MCF 10A (cell line): ENCODE measurements around the gene MUC20. TPM values are rescaled to one million over a fixed set of nuclear protein-coding genes. Genes with fewer than 3 reads are reported as not detected.

Experiments
- BruUV-seq: library from RNA; stranded (reverse); fragments of 400-500 nt; replicated peaks from 2 replicates; lab custom pipeline; 2021; lab: Mats Ljungman, UMichigan
- CTCF ChIA-PET: fragments of 300-600 bp; sonication (Branson Sonifier 250); formaldehyde crosslinking; extraction: SDS; loops from one replicate; lab custom pipeline; 2021; ENCODE audit warnings: antibody characterized with exemption, inconsistent platforms; lab: Yijun Ruan, JAX
- POLR2A ChIA-PET: fragments of 300-600, 350-650 bp; sonication (Branson Sonifier 250); formaldehyde crosslinking; extraction: SDS; loops from one replicate; lab custom pipeline; 2020; ENCODE audit warnings: antibody characterized with exemption, inconsistent platforms; lab: Yijun Ruan, JAX
- DNase-seq: peaks from one replicate; pipeline ENCODE4 v3.0.0-alpha.2; 2018; ENCODE audit not compliant: unreplicated experiment
- H3K27ac Mint-ChIP-seq: one replicate; pipeline ENCODE4 v1.8.0; 2022; ENCODE audit warnings: mild to moderate bottlenecking, low read depth, mixed read lengths; ENCODE audit not compliant: unreplicated experiment
- H3K27me3 Mint-ChIP-seq: one replicate; pipeline ENCODE4 v1.8.0; 2022; ENCODE audit warnings: mixed read lengths; ENCODE audit not compliant: insufficient read depth, unreplicated experiment
- H3K36me3 Mint-ChIP-seq: one replicate; pipeline ENCODE4 v1.8.0; 2022; ENCODE audit warnings: mild to moderate bottlenecking, moderate library complexity, mixed read lengths; ENCODE audit not compliant: insufficient read depth, unreplicated experiment
- H3K4me1 Mint-ChIP-seq: one replicate; pipeline ENCODE4 v1.8.0; 2022; ENCODE audit warnings: mixed read lengths; ENCODE audit not compliant: insufficient read depth, unreplicated experiment
- H3K4me3 Mint-ChIP-seq: one replicate; pipeline ENCODE4 v1.8.0; 2022; ENCODE audit warnings: mild to moderate bottlenecking, moderate library complexity, mixed read lengths; ENCODE audit not compliant: unreplicated experiment
- H3K9me3 Mint-ChIP-seq: one replicate; pipeline ENCODE4 v1.8.0; 2022; ENCODE audit warnings: mixed read lengths; ENCODE audit not compliant: unreplicated experiment
- intact Hi-C: fragments of 100-400 bp; cut with micrococcal nuclease; formaldehyde crosslinking; loops from 2 replicates; pipeline ENCODE4 v1.14.1; 2022
- total RNA-seq: library from RNA; stranded (reverse); gene quantifications from 2 replicates; pipeline ENCODE4 v1.2.3, GENCODE V29; 2022
- TF ChIP-seq, protein P1 (sequence below): fragments of 200-600 bp; IDR thresholded peaks from one replicate; pipeline ENCODE4 v1.8.0; 2022; ENCODE audit warnings: antibody characterized with exemption, mild to moderate bottlenecking; ENCODE audit not compliant: unreplicated experiment

Gene MUC20
- total RNA-seq, 1 experiment from 2014 or later, result 2.3 TPM

DNA sequence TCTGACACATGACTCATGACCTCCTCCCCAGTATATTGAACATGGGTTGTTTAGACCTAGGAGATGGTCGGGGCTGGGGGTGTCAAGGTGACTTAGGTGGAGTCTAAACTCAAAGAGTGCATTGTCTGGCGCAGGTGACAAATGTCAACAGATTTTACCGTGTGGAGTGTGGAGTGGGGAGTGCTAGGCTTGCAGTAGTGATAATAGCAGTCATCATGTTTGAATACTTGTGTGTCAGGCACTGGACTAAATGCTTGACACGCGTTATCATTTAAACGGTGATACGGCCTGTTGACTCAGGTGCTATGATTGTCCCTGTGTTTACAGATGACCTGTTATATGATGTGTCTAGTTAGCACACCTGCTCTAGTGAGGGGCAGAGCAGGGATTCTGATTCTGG, 30.8 kb downstream of the MUC20 start:
- no peaks in the 10 kb centered on the region for H3K9me3 Mint-ChIP-seq
- peaks cover 16% of the 10 kb centered on the region for H3K27me3 Mint-ChIP-seq
- H3K4me1 Mint-ChIP-seq, result peaks cover 4% of the 10 kb centered on the region
- no peak for DNase-seq
- ChIA-PET CTCF (no interaction called here), POLR2A (no interaction called here)
- no peak overlapping the region for H3K4me3 Mint-ChIP-seq
- intact Hi-C loops, result no loop called here
- no peak overlapping the region for H3K27ac Mint-ChIP-seq
- no TSS peak for BruUV-seq
- no peaks in the 10 kb centered on the region for H3K36me3 Mint-ChIP-seq
- TF ChIP-seq, protein P1, sequence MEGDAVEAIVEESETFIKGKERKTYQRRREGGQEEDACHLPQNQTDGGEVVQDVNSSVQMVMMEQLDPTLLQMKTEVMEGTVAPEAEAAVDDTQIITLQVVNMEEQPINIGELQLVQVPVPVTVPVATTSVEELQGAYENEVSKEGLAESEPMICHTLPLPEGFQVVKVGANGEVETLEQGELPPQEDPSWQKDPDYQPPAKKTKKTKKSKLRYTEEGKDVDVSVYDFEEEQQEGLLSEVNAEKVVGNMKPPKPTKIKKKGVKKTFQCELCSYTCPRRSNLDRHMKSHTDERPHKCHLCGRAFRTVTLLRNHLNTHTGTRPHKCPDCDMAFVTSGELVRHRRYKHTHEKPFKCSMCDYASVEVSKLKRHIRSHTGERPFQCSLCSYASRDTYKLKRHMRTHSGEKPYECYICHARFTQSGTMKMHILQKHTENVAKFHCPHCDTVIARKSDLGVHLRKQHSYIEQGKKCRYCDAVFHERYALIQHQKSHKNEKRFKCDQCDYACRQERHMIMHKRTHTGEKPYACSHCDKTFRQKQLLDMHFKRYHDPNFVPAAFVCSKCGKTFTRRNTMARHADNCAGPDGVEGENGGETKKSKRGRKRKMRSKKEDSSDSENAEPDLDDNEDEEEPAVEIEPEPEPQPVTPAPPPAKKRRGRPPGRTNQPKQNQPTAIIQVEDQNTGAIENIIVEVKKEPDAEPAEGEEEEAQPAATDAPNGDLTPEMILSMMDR, result no peak

DNA sequence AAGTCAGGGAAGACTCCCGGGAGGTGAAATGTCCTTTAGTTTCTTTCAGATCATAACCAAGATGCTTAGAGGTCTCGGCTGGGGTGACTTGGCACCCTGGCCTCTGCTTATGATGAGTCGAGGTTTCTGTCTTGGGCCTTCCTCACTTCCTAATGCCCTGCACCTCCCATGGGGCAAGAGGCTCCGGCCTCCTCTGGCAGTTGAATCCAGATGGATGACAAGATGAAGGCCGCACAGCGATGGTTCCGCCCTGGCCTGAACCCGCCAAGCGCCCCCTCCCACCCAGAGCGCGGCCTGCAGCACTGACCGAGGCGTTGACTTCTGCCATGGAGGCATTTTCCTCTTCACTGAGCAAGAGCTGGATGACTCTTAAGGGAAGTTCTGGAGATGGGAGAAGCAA, 31.3 kb downstream of the MUC20 start:
- Mint-ChIP-seq H3K27me3 (peaks cover 21% of the 10 kb centered on the region), H3K27ac (no peak overlapping the region), H3K4me1 (peaks cover 9% of the 10 kb centered on the region), H3K9me3 (no peaks in the 10 kb centered on the region), H3K4me3 (no peak overlapping the region), H3K36me3 (no peaks in the 10 kb centered on the region)
- TF ChIP-seq, protein P1, result no peak
- no peak for DNase-seq
- intact Hi-C loops, result no loop called here
- POLR2A ChIA-PET, result no interaction called here
- CTCF ChIA-PET, result no interaction called here
- no TSS peak for BruUV-seq

DNA sequence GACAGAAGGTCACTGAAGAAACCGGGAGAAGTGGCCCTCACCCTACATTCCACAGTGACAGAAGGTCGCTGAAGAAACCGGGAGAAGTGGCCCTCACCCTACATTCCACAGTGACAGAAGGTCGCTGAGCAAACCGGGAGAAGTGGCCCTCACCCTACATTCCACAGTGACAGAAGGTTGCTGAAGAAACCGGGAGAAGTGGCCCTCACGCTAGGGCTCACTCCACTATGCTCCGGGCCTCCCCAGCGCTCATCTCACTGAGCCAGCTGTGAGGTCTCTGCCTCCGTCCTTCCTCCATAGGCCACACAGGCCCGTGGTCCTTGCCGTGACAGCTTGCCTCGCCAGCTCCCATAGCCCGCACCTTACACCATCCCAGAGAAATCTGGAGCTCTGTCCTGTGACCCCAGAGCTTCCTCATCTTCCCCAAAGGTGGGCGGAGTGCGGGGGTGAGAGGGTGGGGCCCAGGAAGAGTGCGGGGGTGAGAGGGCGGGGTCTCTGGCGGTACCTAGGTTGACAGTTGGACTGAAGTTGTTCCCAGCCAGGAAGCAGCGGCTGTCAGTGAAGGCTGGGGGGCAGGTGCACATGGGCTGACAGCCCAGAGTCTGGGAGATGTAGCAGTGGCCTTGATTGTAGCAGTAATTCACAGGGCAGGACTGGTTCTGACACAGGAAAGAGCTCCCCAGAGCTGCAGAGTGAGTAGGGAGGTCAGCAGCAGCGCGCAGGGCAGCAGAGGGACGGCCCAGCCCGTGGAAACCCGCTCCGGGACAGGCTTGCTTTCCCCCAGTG, 32.0 kb downstream of the MUC20 start:
- ChIA-PET POLR2A (no interaction called here), CTCF (no interaction called here)
- Mint-ChIP-seq H3K27me3 (peaks cover 27% of the 10 kb centered on the region), H3K4me1 (peaks cover 13% of the 10 kb centered on the region), H3K4me3 (no peak overlapping the region), H3K9me3 (no peaks in the 10 kb centered on the region), H3K27ac (no peak overlapping the region), H3K36me3 (no peaks in the 10 kb centered on the region)
- no peak for DNase-seq
- BruUV-seq, result no TSS peak
- TF ChIP-seq, protein P1, result no peak
- intact Hi-C loops, result no loop called here

DNA sequence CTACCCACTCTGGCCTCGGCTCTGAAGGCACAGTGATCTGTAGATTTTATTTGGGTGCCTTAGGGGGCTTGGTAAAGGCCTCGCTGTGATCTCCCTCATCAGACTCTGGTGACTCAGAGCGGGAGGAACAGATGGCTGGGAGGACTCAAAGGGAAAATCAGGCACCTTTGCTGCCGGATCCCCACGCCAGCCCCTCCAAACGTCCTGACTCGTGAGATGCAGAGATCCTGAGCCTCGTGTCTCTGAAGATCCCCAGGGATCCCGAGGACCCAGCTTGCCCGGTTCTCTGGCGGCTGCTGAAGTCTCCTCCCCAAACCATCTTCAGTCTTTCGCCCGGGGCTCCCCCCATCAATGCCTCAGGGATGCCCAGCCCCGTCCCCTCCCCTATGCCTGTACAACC, 32.8 kb downstream of the MUC20 start:
- Mint-ChIP-seq H3K4me3 (no peak overlapping the region), H3K4me1 (peaks cover 17% of the 10 kb centered on the region), H3K36me3 (no peaks in the 10 kb centered on the region), H3K27ac (no peak overlapping the region), H3K27me3 (peaks cover 36% of the 10 kb centered on the region), H3K9me3 (no peaks in the 10 kb centered on the region)
- CTCF ChIA-PET, result no interaction called here
- TF ChIP-seq, protein P1, result no peak
- intact Hi-C loops, result no loop called here
- BruUV-seq, result no TSS peak
- POLR2A ChIA-PET, result no interaction called here
- DNase-seq, result no peak
